PFSK-1 (cell line): ENCODE results near the gene OLFM3.

ENCODE experiments used
- FOXP2 ChIP-seq: optimal IDR thresholded peaks from 2 replicates; pipeline ENCODE3; 2011; ENCODE audit warnings: borderline replicate concordance, control low read depth, inconsistent platforms; ENCODE audit not compliant: insufficient read depth; ENCODE audit errors: extremely low read length, extremely low read depth
- POLR2AphosphoS5 ChIP-seq: IDR thresholded peaks from 2 replicates; pipeline ENCODE4 v1.6.1; 2012; ENCODE audit warnings: low read depth, mild to moderate bottlenecking, control low read depth, low read length, moderate library complexity
- SIN3A ChIP-seq: IDR thresholded peaks from 2 replicates; pipeline ENCODE4 v1.6.1; 2012; ENCODE audit warnings: mild to moderate bottlenecking, low read length, moderate library complexity, borderline replicate concordance; ENCODE audit not compliant: insufficient read depth
- TAF1 ChIP-seq: IDR thresholded peaks from 2 replicates; pipeline ENCODE4 v1.6.1; 2012; ENCODE audit warnings: low read length, control low read depth, borderline replicate concordance; ENCODE audit not compliant: insufficient read depth
- TF ChIP-seq, protein P1 (sequence below), 2 experiments: IDR thresholded peaks; 2 replicates each; pipeline versions ENCODE4 v1.6.1 to v1.8.0; 2011 to 2012; ENCODE audit warnings: low read depth in 2 of 2, low read length in 2 of 2, control low read depth in 1 of 2, inconsistent platforms in 1 of 2, mild to moderate bottlenecking in 1 of 2, moderate library complexity in 1 of 2; ENCODE audit not compliant: insufficient read depth in 1 of 2

DNA sequence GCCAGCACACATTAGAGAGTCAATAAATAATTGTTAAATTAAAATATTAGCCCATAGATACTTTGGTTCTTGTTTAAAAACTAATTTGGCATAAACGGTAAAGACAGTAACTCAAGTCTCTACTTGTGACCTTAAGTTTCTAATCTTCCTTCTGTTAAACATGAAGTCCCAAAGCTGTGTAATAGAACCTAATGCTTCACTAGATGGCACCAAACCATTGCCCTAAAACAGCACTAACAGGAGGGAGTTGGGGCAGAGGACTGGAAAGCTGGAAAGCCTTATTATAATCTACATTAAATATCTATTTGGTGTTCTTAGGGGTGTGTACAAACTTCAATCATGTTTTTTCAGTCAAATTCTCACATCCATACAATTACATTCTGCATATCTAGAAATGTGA is 176.7 kb downstream of the OLFM3 start:
- TF ChIP-seq TAF1 (no peak), SIN3A (no peak), POLR2AphosphoS5 (no peak), FOXP2 (no peak)
- TF ChIP-seq, protein P1, sequence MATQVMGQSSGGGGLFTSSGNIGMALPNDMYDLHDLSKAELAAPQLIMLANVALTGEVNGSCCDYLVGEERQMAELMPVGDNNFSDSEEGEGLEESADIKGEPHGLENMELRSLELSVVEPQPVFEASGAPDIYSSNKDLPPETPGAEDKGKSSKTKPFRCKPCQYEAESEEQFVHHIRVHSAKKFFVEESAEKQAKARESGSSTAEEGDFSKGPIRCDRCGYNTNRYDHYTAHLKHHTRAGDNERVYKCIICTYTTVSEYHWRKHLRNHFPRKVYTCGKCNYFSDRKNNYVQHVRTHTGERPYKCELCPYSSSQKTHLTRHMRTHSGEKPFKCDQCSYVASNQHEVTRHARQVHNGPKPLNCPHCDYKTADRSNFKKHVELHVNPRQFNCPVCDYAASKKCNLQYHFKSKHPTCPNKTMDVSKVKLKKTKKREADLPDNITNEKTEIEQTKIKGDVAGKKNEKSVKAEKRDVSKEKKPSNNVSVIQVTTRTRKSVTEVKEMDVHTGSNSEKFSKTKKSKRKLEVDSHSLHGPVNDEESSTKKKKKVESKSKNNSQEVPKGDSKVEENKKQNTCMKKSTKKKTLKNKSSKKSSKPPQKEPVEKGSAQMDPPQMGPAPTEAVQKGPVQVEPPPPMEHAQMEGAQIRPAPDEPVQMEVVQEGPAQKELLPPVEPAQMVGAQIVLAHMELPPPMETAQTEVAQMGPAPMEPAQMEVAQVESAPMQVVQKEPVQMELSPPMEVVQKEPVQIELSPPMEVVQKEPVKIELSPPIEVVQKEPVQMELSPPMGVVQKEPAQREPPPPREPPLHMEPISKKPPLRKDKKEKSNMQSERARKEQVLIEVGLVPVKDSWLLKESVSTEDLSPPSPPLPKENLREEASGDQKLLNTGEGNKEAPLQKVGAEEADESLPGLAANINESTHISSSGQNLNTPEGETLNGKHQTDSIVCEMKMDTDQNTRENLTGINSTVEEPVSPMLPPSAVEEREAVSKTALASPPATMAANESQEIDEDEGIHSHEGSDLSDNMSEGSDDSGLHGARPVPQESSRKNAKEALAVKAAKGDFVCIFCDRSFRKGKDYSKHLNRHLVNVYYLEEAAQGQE (IDR thresholded peaks at IDR 0.05; ENCODE audit: insufficient read depth in 1 of 2, low read depth in 2 of 2, low read length in 2 of 2) = no peak
